Transverse colon (tissue), 4 donors: Measurements from ENCODE around the gene PCNX2.

Experiments
- POLR2A ChIP-seq: fragments of 450-650 bp; IDR thresholded peaks from one replicate; pipeline ENCODE4 v1.6.1; 2016; ENCODE audit warnings: antibody characterized with exemption, mild to moderate bottlenecking, moderate library complexity
- POLR2AphosphoS5 ChIP-seq, 3 donors: sonication (generic); formaldehyde crosslinking; IDR thresholded peaks; one replicate each; pipeline ENCODE4 v1.6.1; 2016; ENCODE audit warnings: antibody characterized with exemption in 3 of 3
- TF ChIP-seq, protein P1 (sequence below), 5 experiments: fragments of 200-600 bp in 3 of 5; fragments of 450-650 bp in 2 of 5; sonication (generic) in 3 of 5; IDR thresholded peaks; 1 replicate in 2 of 5; 2 replicates in 3 of 5; pipeline ENCODE4 v1.5.1; 2016 to 2017; ENCODE audit warnings: antibody characterized with exemption in 5 of 5, inconsistent platforms in 3 of 5, mild to moderate bottlenecking in 2 of 5, moderate library complexity in 1 of 5

DNA sequence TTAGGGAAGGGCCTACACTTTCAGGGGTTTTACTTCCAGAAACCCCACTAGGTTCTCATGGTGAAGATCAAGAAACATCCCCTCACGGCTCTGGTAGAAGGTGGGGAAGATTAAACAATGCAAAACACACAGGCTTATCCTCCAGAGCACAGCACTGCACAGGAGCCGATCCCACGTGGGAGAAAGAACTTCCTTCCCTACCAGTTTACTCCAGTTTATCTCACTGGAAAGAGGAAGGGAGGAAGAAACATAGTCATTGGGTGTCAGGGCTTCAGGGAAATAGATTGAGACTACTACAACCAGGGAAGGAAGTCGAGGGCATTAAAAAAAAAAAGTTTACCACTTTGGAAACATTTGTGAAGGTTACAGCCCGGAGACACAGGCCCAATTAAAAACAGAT is 180.7 kb downstream of the PCNX2 start:
- no peak for TF ChIP-seq POLR2A
- TF ChIP-seq, protein P1, sequence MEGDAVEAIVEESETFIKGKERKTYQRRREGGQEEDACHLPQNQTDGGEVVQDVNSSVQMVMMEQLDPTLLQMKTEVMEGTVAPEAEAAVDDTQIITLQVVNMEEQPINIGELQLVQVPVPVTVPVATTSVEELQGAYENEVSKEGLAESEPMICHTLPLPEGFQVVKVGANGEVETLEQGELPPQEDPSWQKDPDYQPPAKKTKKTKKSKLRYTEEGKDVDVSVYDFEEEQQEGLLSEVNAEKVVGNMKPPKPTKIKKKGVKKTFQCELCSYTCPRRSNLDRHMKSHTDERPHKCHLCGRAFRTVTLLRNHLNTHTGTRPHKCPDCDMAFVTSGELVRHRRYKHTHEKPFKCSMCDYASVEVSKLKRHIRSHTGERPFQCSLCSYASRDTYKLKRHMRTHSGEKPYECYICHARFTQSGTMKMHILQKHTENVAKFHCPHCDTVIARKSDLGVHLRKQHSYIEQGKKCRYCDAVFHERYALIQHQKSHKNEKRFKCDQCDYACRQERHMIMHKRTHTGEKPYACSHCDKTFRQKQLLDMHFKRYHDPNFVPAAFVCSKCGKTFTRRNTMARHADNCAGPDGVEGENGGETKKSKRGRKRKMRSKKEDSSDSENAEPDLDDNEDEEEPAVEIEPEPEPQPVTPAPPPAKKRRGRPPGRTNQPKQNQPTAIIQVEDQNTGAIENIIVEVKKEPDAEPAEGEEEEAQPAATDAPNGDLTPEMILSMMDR (IDR thresholded peaks at IDR 0.05), result no peak
- no peak for TF ChIP-seq POLR2AphosphoS5 (IDR thresholded peaks at IDR 0.05)
